Measurements from ENCODE around the gene B3GNT3.
"Not testable (repeated sequence)": the region's sequence is repeated elsewhere in the genome, so short reads cannot be mapped to it uniquely, and the experiment has no call there.

The B3GNT3 gene

DNA sequence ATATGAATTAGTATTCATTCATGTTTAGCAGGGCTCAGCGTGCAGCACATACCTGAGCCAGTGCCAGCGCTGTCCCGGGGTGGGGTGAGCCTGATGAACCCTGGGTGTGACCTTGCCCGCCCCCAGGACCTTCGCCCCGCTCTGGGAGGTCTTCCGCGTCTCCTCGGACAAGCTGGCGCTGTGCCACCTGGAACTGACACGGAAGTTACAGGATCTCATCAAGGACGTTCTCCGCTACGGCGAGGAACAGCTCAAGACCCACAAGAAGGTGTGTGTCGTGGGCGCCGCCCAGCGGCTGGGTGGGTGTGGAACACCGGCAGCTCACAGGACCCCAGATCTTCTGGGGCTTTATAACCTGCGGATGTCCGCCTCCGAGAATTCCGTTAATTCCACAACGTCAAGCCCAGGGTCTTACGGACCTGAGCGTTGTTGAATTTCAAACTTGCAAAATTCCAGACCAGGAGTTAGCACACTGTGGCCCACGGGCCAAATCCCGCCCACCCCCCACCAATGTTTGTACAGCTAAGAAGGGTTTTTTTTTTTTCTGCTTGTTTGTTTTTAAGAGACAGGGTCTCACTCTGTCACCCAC lies 28.3 kb upstream of the B3GNT3 start:
- DNase-seq (ENCODE audit: low read depth in 1 of 2, low spot score in 1 of 2): no peak

DNA sequence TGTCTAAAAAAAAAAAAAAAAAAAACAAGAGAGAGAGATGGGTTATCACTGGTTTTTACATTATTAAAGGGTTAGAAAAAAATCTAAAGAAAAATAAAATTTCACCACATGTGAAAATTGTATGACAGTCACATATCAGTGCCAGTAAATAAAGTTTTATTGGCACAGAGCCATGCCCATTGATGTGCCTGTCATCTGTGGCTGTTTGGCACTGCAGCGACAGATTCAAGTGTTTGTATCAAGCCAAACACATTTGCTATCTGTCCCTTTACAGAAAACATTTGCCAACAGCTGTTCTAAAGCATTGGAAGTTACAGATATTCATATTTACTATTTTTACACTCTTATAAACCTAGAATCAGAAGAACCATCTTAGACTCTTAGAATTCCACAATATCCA lies 27.4 kb upstream of the B3GNT3 start:
- DNase-seq (ENCODE audit: low read depth in 1 of 2, low spot score in 1 of 2): no peak

GRCh38 chr19:17770613-17771012 lies 24.3 kb upstream of the B3GNT3 start:
- DNase-seq (ENCODE audit: low read depth in 1 of 2, low spot score in 1 of 2): no peak

GRCh38 chr19:17772172-17772571 lies 22.8 kb upstream of the B3GNT3 start:
- no peak for DNase-seq (ENCODE audit: low read depth in 1 of 2, low spot score in 1 of 2)

DNA sequence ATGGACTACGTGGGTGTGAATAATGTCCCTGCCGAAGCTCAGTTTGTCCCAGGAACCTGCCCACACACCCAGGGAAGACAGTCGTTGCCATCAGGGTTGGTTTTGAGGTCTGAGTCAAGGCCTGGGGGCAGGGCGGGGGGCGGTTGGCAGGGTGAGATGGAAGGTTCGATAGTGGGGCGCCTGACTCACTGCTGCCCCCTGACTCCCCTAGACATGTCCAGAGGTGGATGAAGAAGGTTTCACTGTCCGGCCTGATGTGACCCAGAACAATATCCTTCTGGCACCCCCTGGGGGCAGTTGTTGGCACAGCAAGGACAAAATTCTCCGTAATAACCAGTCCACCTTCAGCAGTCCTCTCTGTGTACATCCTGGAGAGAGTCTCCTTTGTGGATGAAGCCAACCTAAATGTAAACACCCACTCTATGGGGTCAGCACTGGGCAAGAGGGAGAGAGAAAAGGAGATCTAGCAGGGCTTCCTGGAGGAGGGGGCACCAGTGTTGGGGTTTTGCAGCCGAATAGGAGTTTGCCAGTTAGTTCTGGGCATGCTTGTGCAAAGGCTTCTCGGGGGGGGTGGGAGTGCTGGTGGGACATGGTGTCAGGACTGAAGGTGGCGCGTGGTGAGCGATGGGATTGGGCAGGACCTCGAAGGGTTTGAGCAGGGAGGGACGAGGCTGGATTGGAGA lies 19.6 kb upstream of the B3GNT3 start:
- DNase-seq (ENCODE audit: low read depth in 1 of 2, low spot score in 1 of 2): peak in 1 of 2 donors; percentile 18

DNA sequence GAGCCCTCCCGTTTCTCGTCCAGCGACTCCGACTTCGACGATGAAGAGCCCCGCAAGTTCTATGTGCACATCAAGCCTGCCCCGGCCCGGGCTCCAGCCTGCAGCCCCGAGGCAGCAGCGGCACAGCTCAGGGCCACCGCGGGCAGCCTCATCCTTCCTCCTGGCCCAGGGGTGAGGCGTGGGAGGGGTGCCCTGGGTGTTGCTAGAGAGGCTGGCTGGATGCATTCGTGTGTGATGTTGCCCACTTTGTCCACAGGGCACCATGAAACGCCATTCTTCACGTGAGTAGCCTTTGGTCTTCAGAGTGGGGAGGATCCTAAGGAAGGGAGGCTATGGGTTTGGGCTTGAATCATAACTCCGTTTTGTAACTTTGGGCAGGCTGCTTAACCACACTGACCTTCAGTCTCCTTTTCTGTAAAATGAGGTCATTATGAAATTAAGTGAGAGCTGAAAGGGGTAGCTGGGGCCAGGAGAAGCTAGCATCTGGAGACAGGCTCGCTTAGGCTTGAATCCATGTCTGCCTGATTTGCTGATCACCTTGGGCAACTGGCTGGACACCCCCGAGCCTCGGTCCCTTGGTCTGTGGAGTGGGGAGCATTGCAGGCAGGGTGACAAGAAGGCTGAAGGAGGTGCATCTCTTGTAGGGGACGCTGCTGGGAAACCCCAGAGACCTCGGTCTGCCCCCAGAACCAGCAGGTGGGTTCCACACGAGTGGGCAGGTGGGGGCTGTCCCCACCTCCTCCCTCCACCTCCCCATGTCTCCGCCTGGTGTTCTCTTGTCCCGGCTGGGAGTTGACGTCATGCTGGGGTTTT lies 18.7 kb upstream of the B3GNT3 start:
- no peak for DNase-seq (ENCODE audit: low read depth in 1 of 2, low spot score in 1 of 2)

- not testable (repeated sequence) for DNase-seq (ENCODE audit: low read depth in 1 of 2, low spot score in 1 of 2)
These were observed 17.1 kb upstream of the B3GNT3 start for GRCh38 chr19:17777840-17778239.

DNA sequence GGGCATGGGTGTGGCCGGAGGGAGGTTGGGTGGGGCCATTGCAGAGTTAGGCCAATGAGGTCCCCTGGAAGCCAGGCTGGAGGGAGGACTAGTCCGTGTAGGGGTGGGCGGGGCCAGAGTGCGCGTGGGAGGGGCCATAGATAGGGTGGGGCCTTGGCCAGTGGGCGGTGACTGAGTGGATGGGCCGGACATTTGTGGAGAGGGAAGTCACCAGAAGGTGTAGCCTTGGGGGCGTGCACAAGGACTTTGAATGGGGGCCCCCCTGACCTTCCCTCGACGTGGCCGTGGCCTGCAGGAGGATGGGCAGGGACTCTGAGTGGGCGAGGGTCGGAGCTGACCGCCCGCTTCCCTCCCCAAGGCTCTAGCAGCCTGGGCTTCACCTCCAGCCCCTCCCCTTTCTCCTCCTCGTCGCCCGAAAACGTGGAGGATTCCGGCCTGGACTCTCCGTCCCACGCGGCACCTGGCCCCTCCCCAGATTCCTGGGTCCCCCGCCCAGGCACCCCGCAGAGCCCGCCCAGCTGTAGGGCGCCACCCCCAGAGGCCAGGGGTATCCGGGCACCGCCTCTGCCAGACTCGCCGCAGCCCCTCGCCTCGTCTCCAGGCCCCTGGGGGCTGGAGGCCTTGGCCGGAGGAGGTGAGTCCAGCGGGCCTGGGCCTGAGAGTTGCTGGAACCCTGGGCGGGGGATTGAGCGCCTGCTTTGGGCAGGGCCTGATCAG lies 16.5 kb upstream of the B3GNT3 start:
- DNase-seq (ENCODE audit: low read depth in 1 of 2, low spot score in 1 of 2): peak in 1 of 2 donors; percentile 20

- no peak for DNase-seq (ENCODE audit: low read depth in 1 of 2, low spot score in 1 of 2)
These were observed 15.7 kb upstream of the B3GNT3 start for GRCh38 chr19:17778968-17779929.

DNA sequence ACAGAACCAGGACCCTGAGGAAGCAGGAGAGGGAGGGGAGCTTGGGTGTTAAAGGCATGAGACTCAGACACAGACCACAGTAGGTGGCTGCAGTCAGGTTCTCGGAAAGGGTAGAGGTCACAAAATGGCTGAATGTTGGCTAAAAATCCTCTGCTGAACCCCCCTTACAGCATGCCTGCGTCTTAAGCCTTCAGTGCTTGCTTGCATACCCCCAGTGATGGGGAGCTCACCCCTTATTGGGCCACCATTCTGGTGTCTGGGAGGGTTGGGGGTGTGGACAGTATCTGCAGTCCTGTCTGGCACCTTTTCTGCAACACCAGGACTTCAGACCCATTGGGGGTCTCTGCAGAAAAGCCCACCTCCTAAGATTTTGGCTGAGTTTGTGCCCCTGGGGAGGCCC lies 14.2 kb upstream of the B3GNT3 start:
- DNase-seq (ENCODE audit: low read depth in 1 of 2, low spot score in 1 of 2): no peak

GRCh38 chr19:17783721-17784120 lies 11.2 kb upstream of the B3GNT3 start:
- DNase-seq (ENCODE audit: low read depth in 1 of 2, low spot score in 1 of 2): not testable (repeated sequence)

GRCh38 chr19:17784201-17785008 lies 10.5 kb upstream of the B3GNT3 start:
- peak; percentile 26 to 57 for DNase-seq (ENCODE audit: low read depth in 1 of 2, low spot score in 1 of 2)

DNA sequence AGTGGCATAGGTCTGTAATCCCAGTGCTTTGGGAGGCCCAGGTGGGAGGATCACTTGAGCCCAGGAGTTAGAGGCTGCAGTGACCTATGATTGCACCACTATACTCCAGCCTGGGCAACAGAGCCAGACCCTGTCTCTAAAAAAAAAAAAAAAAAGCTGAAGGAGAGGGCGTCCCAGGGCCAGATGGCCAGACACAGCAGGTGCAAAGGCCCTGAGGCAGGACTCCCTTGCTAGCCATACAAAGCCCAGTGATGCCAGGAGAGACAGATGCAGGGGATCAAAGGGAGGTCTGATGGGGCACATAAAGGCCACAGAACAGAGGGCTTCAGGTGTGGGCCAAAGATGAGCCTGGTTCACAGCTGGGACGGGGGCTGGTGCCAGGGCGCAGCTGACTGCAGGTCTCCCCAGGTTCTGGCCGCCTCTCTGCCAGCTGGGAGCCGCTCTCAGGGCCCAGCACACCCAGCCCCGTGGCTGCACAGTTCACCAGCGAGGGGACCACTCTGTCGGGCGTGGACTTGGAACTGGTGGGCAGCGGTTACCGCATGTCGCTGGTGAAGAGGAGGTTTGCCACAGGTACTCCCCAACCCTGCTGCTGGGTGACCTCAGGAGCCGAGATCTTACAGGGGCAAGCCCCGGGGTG lies 7.5 kb upstream of the B3GNT3 start:
- DNase-seq (ENCODE audit: low read depth in 1 of 2, low spot score in 1 of 2): no peak

DNA sequence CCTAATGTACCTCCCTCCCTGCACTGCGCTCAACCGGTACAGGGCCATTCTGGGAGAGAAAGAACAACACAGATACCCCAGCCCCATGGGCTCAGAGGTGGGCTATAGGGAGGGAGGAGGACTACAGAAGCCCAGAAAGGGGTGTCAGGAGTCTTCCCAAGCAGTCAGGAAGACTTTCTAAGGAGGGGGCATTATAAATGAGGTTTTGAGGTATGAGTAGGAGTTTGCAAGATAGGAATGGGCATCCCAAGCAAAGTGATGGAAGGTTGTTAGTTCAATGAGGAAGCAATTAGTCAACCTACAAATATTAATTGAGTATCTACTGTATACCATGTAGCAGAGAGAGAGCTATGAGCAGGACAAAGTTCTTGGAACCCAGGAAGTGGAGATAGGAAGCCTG lies 6.3 kb upstream of the B3GNT3 start:
- no peak for DNase-seq (ENCODE audit: low read depth in 1 of 2, low spot score in 1 of 2)

DNA sequence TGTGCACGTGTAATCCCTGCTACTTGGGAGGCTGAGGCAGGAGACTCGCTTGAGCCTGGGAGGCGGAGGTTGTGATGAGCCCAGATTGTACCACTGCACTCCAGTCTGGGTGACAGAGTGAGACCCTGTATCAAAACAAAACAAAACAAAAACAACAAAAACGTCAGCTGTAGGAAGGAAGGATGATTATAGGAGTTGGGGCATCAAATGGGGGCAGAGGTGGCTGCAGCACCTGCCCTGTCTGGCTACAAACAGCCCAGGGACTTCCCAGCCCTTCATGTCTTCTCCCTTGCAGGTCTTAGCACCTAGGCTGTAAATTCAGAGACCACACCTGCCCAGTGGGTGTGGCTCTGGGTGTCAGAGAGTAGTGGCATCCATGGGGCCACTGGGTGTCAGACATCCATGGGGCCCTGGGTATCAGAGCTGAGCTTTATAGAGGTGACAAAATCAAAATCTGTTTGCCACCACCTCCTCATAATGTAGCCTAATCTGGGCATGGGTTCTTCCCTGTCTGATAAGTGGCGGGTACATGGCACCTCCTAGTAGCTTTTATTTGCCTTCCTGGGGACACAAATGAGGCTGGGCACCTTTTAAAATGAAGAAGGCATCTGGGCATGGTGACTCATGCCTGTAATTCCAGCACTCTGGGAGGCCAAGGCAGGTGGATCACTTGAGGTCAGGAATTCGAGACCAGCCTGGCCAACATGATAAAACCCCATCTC lies 4.7 kb upstream of the B3GNT3 start:
- DNase-seq (ENCODE audit: low read depth in 1 of 2, low spot score in 1 of 2): no peak

DNA sequence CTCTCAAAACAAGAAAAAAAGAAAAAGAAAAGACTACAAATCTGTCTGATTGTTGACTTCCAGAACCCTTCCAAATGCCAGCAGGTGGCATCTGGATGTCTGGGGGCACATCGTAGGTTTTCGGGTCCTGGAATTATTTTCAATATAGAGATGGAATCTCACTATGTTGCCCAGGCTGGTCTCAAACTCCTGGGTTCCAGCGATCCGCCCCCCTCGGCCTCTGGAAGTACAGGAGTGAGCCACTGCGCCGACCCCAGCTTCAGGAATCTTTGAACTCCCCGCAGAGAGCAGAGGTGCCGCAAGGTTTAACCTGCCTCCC lies 567 bp upstream of the B3GNT3 start:
- DNase-seq (ENCODE audit: low read depth in 1 of 2, low spot score in 1 of 2): no peak

- no peak for DNase-seq (ENCODE audit: low read depth in 1 of 2, low spot score in 1 of 2)
These were observed 538 bp downstream of the B3GNT3 start for GRCh38 chr19:17795495-17795856.

- no peak for DNase-seq (ENCODE audit: low read depth in 1 of 2, low spot score in 1 of 2)
These were observed 1.3 kb downstream of the B3GNT3 start for GRCh38 chr19:17796013-17796837.
